GM23338 (cell line): Measurements from ENCODE around the gene SLC6A3.

Experiments used
- CTCF ChIP-seq, 2 experiments: fragments of 200-600 bp in 1 of 2; sonication (generic) in 1 of 2; conservative IDR thresholded peaks; 2 replicates each; pipeline versions ENCODE4 v1.5.1 to v1.6.1; 2016 to 2017; ENCODE audit warnings: antibody characterized with exemption in 2 of 2, low read depth in 2 of 2, mild to moderate bottlenecking in 2 of 2, moderate library complexity in 1 of 2
- EZH2 ChIP-seq: fragments of 200-600 bp; sonication (generic); IDR thresholded peaks from one replicate; pipeline ENCODE4 v1.8.0; 2017; ENCODE audit warnings: antibody characterized with exemption, mild to moderate bottlenecking, low read depth; ENCODE audit not compliant: unreplicated experiment
- EZH2phosphoT487 ChIP-seq: fragments of 200-600 bp; sonication (generic); IDR thresholded peaks from one replicate; pipeline ENCODE4 v1.8.1; 2018; ENCODE audit warnings: antibody characterized with exemption; ENCODE audit not compliant: unreplicated experiment
- JUNB ChIP-seq: IDR thresholded peaks from one replicate; pipeline ENCODE4 v1.6.1; 2016; ENCODE audit warnings: antibody characterized with exemption; ENCODE audit not compliant: unreplicated experiment
- NANOG ChIP-seq: IDR thresholded peaks from 2 replicates; pipeline ENCODE4 v1.6.1; 2016; ENCODE audit warnings: antibody characterized with exemption, borderline replicate concordance
- POLR2AphosphoS5 ChIP-seq: IDR thresholded peaks from 2 replicates; pipeline ENCODE4 v1.6.1; 2016; ENCODE audit warnings: antibody characterized with exemption, low read depth
- REST ChIP-seq: IDR thresholded peaks from one replicate; pipeline ENCODE4 v1.6.1; 2018; ENCODE audit warnings: antibody characterized with exemption; ENCODE audit not compliant: unreplicated experiment
- ZNF331 ChIP-seq: fragments of 250-450 bp; sonication (Bioruptor Pico); IDR thresholded peaks from 2 replicates; pipeline ENCODE4 v1.5.0; 2020; ENCODE audit warnings: low read depth, mild to moderate bottlenecking, moderate library complexity

GRCh38 chr5:1465117-1465516 lies 19.9 kb upstream of the SLC6A3 start:
- TF ChIP-seq REST (no peak), EZH2phosphoT487 (no peak), CTCF (conservative IDR thresholded peaks at IDR 0.05; ENCODE audit: low read depth in 2 of 2) (no peak), JUNB (no peak), NANOG (no peak), ZNF331 (CRISPR knock-in tag) (no peak), POLR2AphosphoS5 (no peak; the same call in 1 of the 2 replicates), EZH2 (no peak)
